Sigmoid colon (tissue), 7 donors: ENCODE results near the gene LOXL3. TPM values are rescaled to one million over a fixed set of nuclear protein-coding genes. Genes with fewer than 3 reads are reported as not detected.

Experiments used
- DNase-seq: peaks from one replicate; pipeline ENCODE4 v3.0.0-alpha.2; 2019
- H3K27ac ChIP-seq, 4 donors: fragments of 200-600 bp; sonication (generic); one replicate each; pipeline ENCODE4 v1.5.1; 2016 to 2019; ENCODE audit warnings: mild to moderate bottlenecking in 1 of 4
- H3K27me3 ChIP-seq, 3 donors: fragments of 200-600 bp; sonication (generic); one replicate each; pipeline ENCODE4 v1.5.1; 2019; ENCODE audit warnings: mild to moderate bottlenecking in 1 of 3
- H3K36me3 ChIP-seq, 4 donors: fragments of 200-600 bp; sonication (generic); one replicate each; pipeline ENCODE4 v1.5.1; 2016 to 2019
- H3K4me1 ChIP-seq, 4 donors: fragments of 200-600 bp; sonication (generic); one replicate each; pipeline ENCODE4 v1.5.1; 2017 to 2019
- H3K4me3 ChIP-seq, 4 donors: fragments of 200-600 bp; sonication (generic); one replicate each; pipeline ENCODE4 v1.5.1; 2017 to 2019; ENCODE audit warnings: mild to moderate bottlenecking in 2 of 4, moderate library complexity in 1 of 4
- H3K9me3 ChIP-seq, 4 donors: fragments of 200-600 bp in 3 of 4; sonication (generic) in 3 of 4; one replicate each; pipeline versions ENCODE4 v1.5.1 to v1.6.1; 2013 to 2019
- EP300 ChIP-seq, 4 donors: sonication (generic); formaldehyde crosslinking; IDR thresholded peaks; one replicate each; pipeline ENCODE4 v1.6.1; 2017; ENCODE audit warnings: antibody characterized with exemption in 4 of 4
- POLR2A ChIP-seq, 2 donors: fragments of 450-650 bp; IDR thresholded peaks; one replicate each; pipeline ENCODE4 v1.6.1; 2016; ENCODE audit warnings: antibody characterized with exemption in 2 of 2, mild to moderate bottlenecking in 2 of 2, moderate library complexity in 2 of 2
- POLR2AphosphoS5 ChIP-seq, 4 donors: sonication (generic); formaldehyde crosslinking; IDR thresholded peaks; one replicate each; pipeline ENCODE4 v1.6.1; 2017; ENCODE audit warnings: antibody characterized with exemption in 4 of 4
- WGBS, 2 donors: extraction: QIAGEN DNeasy Blood & Tissue Kit; methylation state at CpG; one replicate each; pipeline ENCODE4 v1.1.7; 2013; 5-methylcytosine and 5-hydroxymethylcytosine counted together
- intact Hi-C: fragments of 100-400 bp; cut with DNase I; formaldehyde crosslinking; loops from one replicate; pipeline ENCODE4 v1.15.1; 2023
- polyA plus RNA-seq, 3 donors: library from polyadenylated mRNA; stranded (reverse); fragments of 200-250 nt; gene quantifications; one replicate each; pipeline ENCODE4 v1.2.3, GENCODE V29; 2013
- total RNA-seq, 4 donors: library from RNA; depleted of rRNA; stranded (reverse); fragments of >200 nt; gene quantifications; one replicate each; pipeline ENCODE4 v1.1.0, GENCODE V29; 2016
- TF ChIP-seq, protein P1 (sequence below), 4 experiments: fragments of 450-650 bp in 3 of 4; fragments of 200-600 bp in 1 of 4; IDR thresholded peaks; one replicate each; pipeline ENCODE4 v1.5.1; 2016 to 2019; ENCODE audit warnings: antibody characterized with exemption in 4 of 4, mild to moderate bottlenecking in 3 of 4, moderate library complexity in 2 of 4
- donor health status: healthy with polysubstance abuse.
- donor health status: Bipolar disorder and iron deficiency.
- donor health status: healthy.

Gene LOXL3
- total and polyA plus RNA-seq, 7 donors, result 0.60 to 7.9 (median 5.4) TPM

DNA sequence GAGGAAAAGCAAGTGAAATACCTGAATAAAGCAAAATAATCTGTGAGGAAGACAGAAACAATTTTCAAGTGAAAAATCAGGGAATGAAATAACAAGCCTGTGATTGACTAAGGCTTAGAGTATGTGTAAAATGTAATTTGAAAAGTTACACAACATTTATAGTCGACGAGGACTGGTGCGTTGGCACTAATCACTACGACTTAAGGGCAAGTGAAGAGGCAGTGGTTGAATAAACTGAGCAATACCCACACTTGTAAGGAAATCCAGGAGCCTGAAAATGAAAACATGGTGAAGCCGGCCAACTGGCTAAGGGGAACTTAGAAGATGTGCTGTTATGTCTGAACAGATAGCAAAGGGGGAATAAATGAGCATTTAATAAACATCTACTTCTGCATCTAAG lies 14.1 kb upstream of the LOXL3 start:
- Histone ChIP-seq H3K4me3 (no peak overlapping the region), H3K27me3 (no peaks in the 10 kb centered on the region), H3K27ac (peak overlapping the region in 3 of 4 donors; percentile 65 to 68 (median 67)), H3K9me3 (no peaks in the 10 kb centered on the region), H3K4me1 (peaks cover 0 to 15% (median 11%) of the 10 kb centered on the region in 4 donors), H3K36me3 (no peaks in the 10 kb centered on the region)
- 86 to 88% methylated on average over 5 of the region's 5 CpGs for WGBS, 2 donors
- DNase-seq, result peak; percentile 63
- intact Hi-C loops, result no loop called here
- TF ChIP-seq, protein P1, sequence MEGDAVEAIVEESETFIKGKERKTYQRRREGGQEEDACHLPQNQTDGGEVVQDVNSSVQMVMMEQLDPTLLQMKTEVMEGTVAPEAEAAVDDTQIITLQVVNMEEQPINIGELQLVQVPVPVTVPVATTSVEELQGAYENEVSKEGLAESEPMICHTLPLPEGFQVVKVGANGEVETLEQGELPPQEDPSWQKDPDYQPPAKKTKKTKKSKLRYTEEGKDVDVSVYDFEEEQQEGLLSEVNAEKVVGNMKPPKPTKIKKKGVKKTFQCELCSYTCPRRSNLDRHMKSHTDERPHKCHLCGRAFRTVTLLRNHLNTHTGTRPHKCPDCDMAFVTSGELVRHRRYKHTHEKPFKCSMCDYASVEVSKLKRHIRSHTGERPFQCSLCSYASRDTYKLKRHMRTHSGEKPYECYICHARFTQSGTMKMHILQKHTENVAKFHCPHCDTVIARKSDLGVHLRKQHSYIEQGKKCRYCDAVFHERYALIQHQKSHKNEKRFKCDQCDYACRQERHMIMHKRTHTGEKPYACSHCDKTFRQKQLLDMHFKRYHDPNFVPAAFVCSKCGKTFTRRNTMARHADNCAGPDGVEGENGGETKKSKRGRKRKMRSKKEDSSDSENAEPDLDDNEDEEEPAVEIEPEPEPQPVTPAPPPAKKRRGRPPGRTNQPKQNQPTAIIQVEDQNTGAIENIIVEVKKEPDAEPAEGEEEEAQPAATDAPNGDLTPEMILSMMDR (IDR thresholded peaks at IDR 0.05), result no peak
- TF ChIP-seq POLR2AphosphoS5 (IDR thresholded peaks at IDR 0.05), result peak in 1 of 4 donors; percentile 16

DNA sequence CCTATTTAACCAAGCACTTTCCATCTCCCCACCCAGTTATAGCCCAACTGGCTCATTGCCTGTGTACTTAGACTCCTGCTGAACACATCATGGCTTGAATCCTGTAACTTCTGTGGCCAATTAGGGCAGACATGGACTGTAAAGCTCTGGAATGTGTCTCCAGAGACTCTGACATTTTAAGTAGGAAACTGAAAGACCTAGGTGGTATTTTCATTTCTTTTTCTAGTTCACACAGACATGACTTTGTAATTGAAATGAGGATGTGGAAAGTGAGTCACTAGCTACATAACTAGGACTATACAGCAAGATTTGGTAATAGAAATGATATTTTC lies 13.0 kb upstream of the LOXL3 start:
- Histone ChIP-seq H3K4me1 (peaks cover 0 to 15% (median 11%) of the 10 kb centered on the region in 4 donors), H3K27me3 (peaks cover 0 to 4% (median 0%) of the 10 kb centered on the region in 3 donors), H3K9me3 (no peaks in the 10 kb centered on the region), H3K36me3 (no peaks in the 10 kb centered on the region), H3K4me3 (no peak overlapping the region), H3K27ac (peak overlapping the region in 3 of 4 donors; percentile 65 to 68 (median 67))
- TF ChIP-seq POLR2AphosphoS5 (IDR thresholded peaks at IDR 0.05), result peak in 1 of 4 donors; percentile 29
- TF ChIP-seq, protein P1 (IDR thresholded peaks at IDR 0.05), result no peak
- intact Hi-C loops, result no loop called here
- no peak for DNase-seq

DNA sequence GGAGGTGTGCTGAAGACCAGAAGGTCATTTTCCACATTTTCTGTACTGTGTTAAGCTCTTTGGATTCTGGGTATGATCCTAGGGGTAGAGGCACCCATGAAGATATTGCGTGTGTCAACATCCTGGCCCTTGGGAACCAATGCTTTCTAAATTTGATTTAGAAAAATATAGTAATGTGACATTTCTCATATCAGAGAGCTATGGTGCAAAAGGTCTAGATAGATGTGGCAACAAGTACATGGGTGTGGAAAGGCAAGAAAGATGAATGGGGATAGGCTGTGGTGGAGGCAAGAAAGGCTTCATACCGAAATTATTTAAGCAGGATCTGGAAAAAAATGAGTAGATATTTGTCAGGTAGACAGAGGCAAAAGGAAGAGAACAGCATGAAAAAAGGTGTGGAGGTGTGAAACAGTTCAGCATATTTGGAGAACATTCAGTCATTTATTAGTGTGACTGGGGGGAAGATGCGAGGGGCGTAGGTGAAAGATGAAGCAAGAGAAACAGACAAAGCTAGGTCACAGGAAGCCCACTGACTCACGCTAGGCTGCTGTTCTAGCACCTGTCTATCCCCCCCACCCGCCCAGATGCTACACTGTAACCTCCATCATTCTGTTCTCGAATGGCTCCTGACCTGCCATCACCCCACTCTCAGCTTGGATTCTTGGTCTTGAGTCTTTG lies 12.5 kb upstream of the LOXL3 start:
- no peak for TF ChIP-seq POLR2AphosphoS5 (IDR thresholded peaks at IDR 0.05)
- TF ChIP-seq, protein P1 (IDR thresholded peaks at IDR 0.05), result no peak
- no peak for TF ChIP-seq EP300 (IDR thresholded peaks at IDR 0.05)
- TF ChIP-seq POLR2A (IDR thresholded peaks at IDR 0.05), result no peak
- no peaks in the 10 kb centered on the region for H3K9me3 ChIP-seq
- H3K36me3 ChIP-seq, result no peaks in the 10 kb centered on the region
- peak overlapping the region in 2 of 4 donors; percentile 65 to 67 for H3K27ac ChIP-seq
- peaks cover 0 to 8% (median 0%) of the 10 kb centered on the region in 3 donors for H3K27me3 ChIP-seq
- no peak overlapping the region for H3K4me3 ChIP-seq
- peaks cover 0 to 15% (median 11%) of the 10 kb centered on the region in 4 donors for H3K4me1 ChIP-seq
- intact Hi-C loops, result no loop called here
- 73 to 84% methylated on average over 7 of the region's 7 CpGs for WGBS, 2 donors
- DNase-seq, result no peak

DNA sequence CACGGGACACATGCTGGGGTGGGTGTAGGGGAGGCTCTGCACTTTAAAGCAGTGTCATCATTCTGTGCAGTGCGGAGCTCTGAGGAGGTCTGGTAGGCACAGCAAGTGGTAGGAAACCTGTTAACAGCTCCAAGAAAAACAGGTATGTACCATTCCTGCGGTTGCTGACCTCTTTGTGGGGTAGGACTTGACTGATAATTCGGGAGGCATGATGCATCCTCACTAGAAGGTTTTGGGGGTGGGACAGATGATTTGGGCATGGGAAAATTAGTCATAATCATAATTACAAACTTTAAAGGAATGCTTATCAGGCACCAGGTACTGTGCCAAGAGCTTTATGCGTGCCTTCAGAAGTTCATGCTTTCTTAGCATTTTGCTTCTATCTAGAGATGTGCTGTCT lies 10.5 kb upstream of the LOXL3 start:
- 89 to 91% methylated on average over 5 of the region's 5 CpGs for WGBS, 2 donors
- no peak for TF ChIP-seq POLR2A (IDR thresholded peaks at IDR 0.05)
- TF ChIP-seq POLR2AphosphoS5 (IDR thresholded peaks at IDR 0.05), result no peak
- TF ChIP-seq, protein P1 (IDR thresholded peaks at IDR 0.05), result no peak
- TF ChIP-seq EP300 (IDR thresholded peaks at IDR 0.05), result no peak
- H3K27me3 ChIP-seq, result peaks cover 0 to 8% (median 0%) of the 10 kb centered on the region in 3 donors

More for the DNA sequence above, 10.5 kb upstream of the LOXL3 start:
- Histone ChIP-seq H3K4me3 (no peak overlapping the region), H3K9me3 (no peaks in the 10 kb centered on the region), H3K27ac (no peak overlapping the region), H3K4me1 (peaks cover 0 to 15% (median 11%) of the 10 kb centered on the region in 4 donors), H3K36me3 (no peaks in the 10 kb centered on the region)
- DNase-seq, result no peak
- intact Hi-C loops, result no loop called here
